GM21390 (cell line): ENCODE results near the gene DLG2.

Source experiments
- ATAC-seq: cut with Tn5 transposase; IDR thresholded peaks from one replicate; pipeline ENCODE4 v1.9.1; 2021; ENCODE audit not compliant: unreplicated experiment

DLG2 gene

GRCh38 chr11:84607975-84608836 is 1018.9 kb downstream of the DLG2 start:
- ATAC-seq, result no peak

- no peak for ATAC-seq
Observed at GRCh38 chr11:84594602-84595001, 1032.5 kb downstream of the DLG2 start.

- ATAC-seq, result no peak
Observed at GRCh38 chr11:84590106-84590505, 1037.0 kb downstream of the DLG2 start.

GRCh38 chr11:84588131-84588829 is 1038.9 kb downstream of the DLG2 start:
- ATAC-seq, result no peak

GRCh38 chr11:84583106-84583505 is 1044.0 kb downstream of the DLG2 start:
- no peak for ATAC-seq

- no peak for ATAC-seq
Observed at GRCh38 chr11:84581083-84581482, 1046.1 kb downstream of the DLG2 start.

- ATAC-seq, result no peak
Observed at GRCh38 chr11:84580428-84580827, 1046.7 kb downstream of the DLG2 start.

GRCh38 chr11:84573868-84574267 is 1053.3 kb downstream of the DLG2 start:
- no peak for ATAC-seq

- ATAC-seq, result no peak
Observed at GRCh38 chr11:84566671-84567070, 1060.5 kb downstream of the DLG2 start.

GRCh38 chr11:84564867-84565184 is 1062.3 kb downstream of the DLG2 start:
- no peak for ATAC-seq

- ATAC-seq, result peak; percentile 85
Observed at GRCh38 chr11:84564180-84564866, 1062.8 kb downstream of the DLG2 start.

- no peak for ATAC-seq
Observed at GRCh38 chr11:84563356-84563755, 1063.8 kb downstream of the DLG2 start.

- ATAC-seq, result no peak
Observed at GRCh38 chr11:84560206-84560605, 1066.9 kb downstream of the DLG2 start.

GRCh38 chr11:84558085-84558905 is 1068.8 kb downstream of the DLG2 start:
- ATAC-seq, result peak; percentile 96

- ATAC-seq, result no peak
Observed at GRCh38 chr11:84552791-84553190, 1074.4 kb downstream of the DLG2 start.

- ATAC-seq, result peak; percentile 95
Observed at GRCh38 chr11:84549217-84549616, 1077.9 kb downstream of the DLG2 start.

GRCh38 chr11:84544566-84544965 is 1082.6 kb downstream of the DLG2 start:
- ATAC-seq, result no peak

GRCh38 chr11:84543367-84544159 is 1083.6 kb downstream of the DLG2 start:
- ATAC-seq, result no peak

- no peak for ATAC-seq
Observed at GRCh38 chr11:84541731-84542340, 1085.3 kb downstream of the DLG2 start.

- ATAC-seq, result no peak
Observed at GRCh38 chr11:84536456-84536855, 1090.7 kb downstream of the DLG2 start.
